Mesendoderm (in vitro differentiated cells): ENCODE measurements around the gene IBTK.
"Not testable (repeated sequence)": the region's sequence is repeated elsewhere in the genome, so short reads cannot be mapped to it uniquely, and the experiment has no call there.

Experiments used
- DNase-seq: peaks from one replicate; pipeline ENCODE4 v3.0.0; 2013
- H2AK5ac ChIP-seq: 2 replicates; pipeline ENCODE4 v1.6.1; 2013; ENCODE audit warnings: low read length, inconsistent platforms
- H2BK120ac ChIP-seq: 2 replicates; pipeline ENCODE4 v1.6.1; 2013; ENCODE audit warnings: low read depth, mild to moderate bottlenecking, low read length, moderate library complexity, mixed read lengths
- H2BK15ac ChIP-seq: replicated peaks from 2 replicates; pipeline ENCODE4 v1.6.1; 2013; ENCODE audit warnings: low read depth, mild to moderate bottlenecking, moderate library complexity
- H2BK5ac ChIP-seq: 2 replicates; pipeline ENCODE4 v1.6.1; 2013; ENCODE audit warnings: low read length, inconsistent platforms
- H3K18ac ChIP-seq: 2 replicates; pipeline ENCODE4 v1.6.1; 2013; ENCODE audit warnings: mild to moderate bottlenecking, low read length, mixed read lengths
- H3K23ac ChIP-seq: one replicate; pipeline ENCODE4 v1.6.1; 2013; ENCODE audit warnings: low read length
- H3K27ac ChIP-seq: 2 replicates; pipeline ENCODE4 v1.5.1; 2013; ENCODE audit warnings: low read depth, mild to moderate bottlenecking, inconsistent platforms, low read length, moderate library complexity
- H3K27me3 ChIP-seq: 2 replicates; pipeline ENCODE4 v1.6.1; 2013; ENCODE audit warnings: low read length, control low read depth, mild to moderate bottlenecking, inconsistent platforms; ENCODE audit not compliant: insufficient read depth, poor library complexity
- H3K36me3 ChIP-seq: 2 replicates; pipeline ENCODE4 v1.6.1; 2013; ENCODE audit warnings: low read length, inconsistent platforms; ENCODE audit not compliant: control insufficient read depth, insufficient read depth
- H3K4ac ChIP-seq: one replicate; pipeline ENCODE4 v1.6.1; 2013; ENCODE audit warnings: low read depth, mild to moderate bottlenecking, low read length, moderate library complexity
- H3K4me1 ChIP-seq: 2 replicates; pipeline ENCODE4 v1.6.1; 2013; ENCODE audit warnings: low read depth, low read length, inconsistent platforms; ENCODE audit not compliant: control insufficient read depth
- H3K4me2 ChIP-seq: 2 replicates; pipeline ENCODE4 v1.6.1; 2013; ENCODE audit warnings: low read length
- H3K4me3 ChIP-seq: 2 replicates; pipeline ENCODE4 v1.5.1; 2013; ENCODE audit warnings: mild to moderate bottlenecking, low read length
- H3K56ac ChIP-seq: one replicate; pipeline ENCODE4 v1.6.1; 2013; ENCODE audit warnings: low read length
- H3K79me1 ChIP-seq: 2 replicates; pipeline ENCODE4 v1.6.1; 2013; ENCODE audit warnings: low read length, inconsistent platforms
- H3K79me2 ChIP-seq: 2 replicates; pipeline ENCODE4 v1.6.1; 2013; ENCODE audit warnings: mild to moderate bottlenecking, low read length; ENCODE audit not compliant: control insufficient read depth, insufficient read depth
- H3K9ac ChIP-seq: 2 replicates; pipeline ENCODE4 v1.6.1; 2013; ENCODE audit warnings: low read length, inconsistent platforms
- H4K5ac ChIP-seq: one replicate; pipeline ENCODE4 v1.6.1; 2013; ENCODE audit warnings: low read length
- H4K8ac ChIP-seq: one replicate; pipeline ENCODE4 v1.6.1; 2013; ENCODE audit warnings: low read depth, mild to moderate bottlenecking, control low read depth, low read length, moderate library complexity
- WGBS: extraction: QIAGEN DNeasy Blood & Tissue Kit; methylation state at CpG from one replicate; pipeline ENCODE4 v1.1.7; 2013; ENCODE audit warnings: low lambda C conversion rate, missing lambda C conversion rate; ENCODE audit not compliant: insufficient coverage; ENCODE audit errors: extremely low coverage; 5-methylcytosine and 5-hydroxymethylcytosine counted together

IBTK gene

DNA sequence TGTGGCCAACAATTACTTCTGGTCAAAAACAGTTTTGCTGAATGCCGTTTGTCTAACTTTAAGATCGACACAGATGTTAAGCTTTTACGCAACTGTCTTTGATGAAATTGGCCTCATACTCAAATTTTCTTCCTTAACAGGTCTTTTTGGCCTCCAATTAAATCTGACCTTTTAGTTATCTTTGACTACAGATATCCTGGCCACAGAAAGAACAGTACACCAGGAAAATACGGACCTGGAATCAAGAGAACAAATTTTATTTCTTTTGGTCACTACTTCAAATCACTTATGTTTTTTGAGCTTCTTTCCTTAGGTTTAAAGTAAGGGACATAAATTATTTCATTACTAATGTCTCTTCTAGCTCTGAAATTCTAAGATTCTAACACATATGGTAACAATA is 49.8 kb downstream of the IBTK start:
- Histone ChIP-seq H3K4ac (no peak overlapping the region), H3K4me3 (no peak overlapping the region), H3K4me2 (no peak overlapping the region), H3K4me1 (no peaks in the 10 kb centered on the region), H3K23ac (no peak overlapping the region), H2AK5ac (no peak overlapping the region), H4K8ac (no peak overlapping the region), H3K18ac (no peak overlapping the region), H3K56ac (no peak overlapping the region), H3K79me1 (no peaks in the 10 kb centered on the region), H2BK5ac (no peak overlapping the region), H3K79me2 (no peaks in the 10 kb centered on the region), H3K9ac (no peak overlapping the region), H3K27ac (no peak overlapping the region), H2BK120ac (no peak overlapping the region), H2BK15ac (no peak overlapping the region), H3K36me3 (peaks cover 4% of the 10 kb centered on the region), H4K5ac (no peak overlapping the region), H3K27me3 (no peaks in the 10 kb centered on the region)
- WGBS = no CpG with 5 or more reads among the region's 4 CpGs
- no peak for DNase-seq

DNA sequence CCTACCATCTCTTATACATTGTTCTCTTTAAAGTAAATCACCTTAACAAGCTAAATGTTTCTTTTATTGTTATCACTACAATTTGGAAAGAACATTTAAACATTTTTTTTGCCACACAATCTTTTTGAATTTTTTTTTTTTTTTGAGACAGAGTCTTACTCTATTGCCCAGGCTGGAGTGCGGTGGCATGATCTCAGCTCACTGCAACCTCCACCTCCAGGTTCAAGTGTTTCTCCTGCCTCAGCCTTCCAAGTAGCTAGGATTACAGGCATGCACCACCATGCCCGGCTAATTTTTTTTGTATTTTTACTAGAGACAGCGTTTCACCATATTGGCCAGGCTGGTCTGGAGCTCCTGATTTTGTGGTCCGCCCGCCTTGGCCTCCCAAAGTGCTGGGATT is 50.3 kb downstream of the IBTK start:
- H2BK120ac ChIP-seq, H3K56ac ChIP-seq, H2BK15ac ChIP-seq, H2AK5ac ChIP-seq, H4K5ac ChIP-seq, H3K79me2 ChIP-seq, H4K8ac ChIP-seq, H3K79me1 ChIP-seq, DNase-seq, H3K4me3 ChIP-seq, H3K9ac ChIP-seq, H2BK5ac ChIP-seq, H3K27ac ChIP-seq, H3K4ac ChIP-seq, H3K18ac ChIP-seq, H3K4me1 ChIP-seq, H3K23ac ChIP-seq, H3K4me2 ChIP-seq, H3K27me3 ChIP-seq, H3K36me3 ChIP-seq: not testable (repeated sequence)
- no CpG with 5 or more reads among the region's 5 CpGs for WGBS

DNA sequence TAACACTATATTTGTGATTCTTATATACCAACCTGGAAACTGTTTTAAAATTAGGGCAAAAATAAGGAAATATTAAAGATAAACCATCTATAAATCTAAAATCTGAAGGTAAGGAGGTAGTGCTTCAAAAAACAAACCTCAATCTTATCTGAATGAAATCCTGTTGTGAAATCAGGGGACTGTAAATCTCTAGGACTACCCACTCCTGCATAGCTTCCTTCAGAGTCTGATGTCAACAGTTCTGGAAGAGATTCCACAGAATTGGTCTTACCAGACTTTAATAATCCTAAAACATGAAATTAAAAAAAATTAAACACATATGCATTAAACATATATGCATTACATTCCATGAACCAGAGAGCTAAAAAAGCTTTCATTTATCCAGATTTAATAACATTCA is 51.4 kb downstream of the IBTK start:
- H3K4ac ChIP-seq = no peak overlapping the region
- DNase-seq = no peak
- H3K9ac ChIP-seq = no peak overlapping the region
- no peak overlapping the region for H4K5ac ChIP-seq
- H3K36me3 ChIP-seq = peaks cover 4% of the 10 kb centered on the region
- no peaks in the 10 kb centered on the region for H3K27me3 ChIP-seq
- H3K56ac ChIP-seq = no peak overlapping the region
- no peak overlapping the region for H3K4me3 ChIP-seq
- H3K27ac ChIP-seq = no peak overlapping the region
- no peak overlapping the region for H2BK15ac ChIP-seq
- H2BK5ac ChIP-seq = no peak overlapping the region
- H3K18ac ChIP-seq = no peak overlapping the region
- no peak overlapping the region for H3K4me2 ChIP-seq
- H2AK5ac ChIP-seq = no peak overlapping the region
- no peaks in the 10 kb centered on the region for H3K79me2 ChIP-seq
- no peaks in the 10 kb centered on the region for H3K79me1 ChIP-seq
- no peak overlapping the region for H3K23ac ChIP-seq
- no peak overlapping the region for H2BK120ac ChIP-seq
- H3K4me1 ChIP-seq = no peaks in the 10 kb centered on the region
- H4K8ac ChIP-seq = no peak overlapping the region

DNA sequence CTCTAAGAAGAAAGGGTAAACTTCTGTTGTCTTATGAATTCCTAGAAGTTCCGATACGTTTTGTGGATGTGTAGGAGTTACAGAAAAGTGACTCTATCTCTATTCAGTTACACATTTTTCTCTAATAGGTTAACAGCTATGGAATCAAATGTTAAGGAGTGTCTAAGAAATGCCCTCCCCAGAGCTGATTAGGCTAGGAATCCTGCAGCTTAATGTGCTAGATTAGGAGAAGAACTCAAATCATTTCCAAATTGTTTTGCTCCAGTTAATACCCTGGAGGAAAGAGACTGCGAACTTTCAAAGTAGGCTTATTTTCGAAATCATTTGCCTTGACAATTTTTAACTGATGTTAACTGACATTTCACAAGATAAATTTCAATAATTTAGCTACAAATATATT is 51.9 kb downstream of the IBTK start:
- Histone ChIP-seq H3K79me1 (no peaks in the 10 kb centered on the region), H3K4me3 (no peak overlapping the region), H3K56ac (no peak overlapping the region), H3K23ac (no peak overlapping the region), H3K79me2 (no peaks in the 10 kb centered on the region), H4K5ac (no peak overlapping the region), H2AK5ac (no peak overlapping the region), H3K36me3 (peaks cover 4% of the 10 kb centered on the region), H3K4me1 (no peaks in the 10 kb centered on the region), H4K8ac (no peak overlapping the region), H2BK15ac (no peak overlapping the region), H3K4me2 (no peak overlapping the region), H3K4ac (no peak overlapping the region), H3K27me3 (no peaks in the 10 kb centered on the region), H3K27ac (no peak overlapping the region), H2BK5ac (no peak overlapping the region), H3K9ac (no peak overlapping the region), H2BK120ac (no peak overlapping the region), H3K18ac (no peak overlapping the region)
- DNase-seq = no peak
- no CpG with 5 or more reads among the region's 4 CpGs for WGBS

DNA sequence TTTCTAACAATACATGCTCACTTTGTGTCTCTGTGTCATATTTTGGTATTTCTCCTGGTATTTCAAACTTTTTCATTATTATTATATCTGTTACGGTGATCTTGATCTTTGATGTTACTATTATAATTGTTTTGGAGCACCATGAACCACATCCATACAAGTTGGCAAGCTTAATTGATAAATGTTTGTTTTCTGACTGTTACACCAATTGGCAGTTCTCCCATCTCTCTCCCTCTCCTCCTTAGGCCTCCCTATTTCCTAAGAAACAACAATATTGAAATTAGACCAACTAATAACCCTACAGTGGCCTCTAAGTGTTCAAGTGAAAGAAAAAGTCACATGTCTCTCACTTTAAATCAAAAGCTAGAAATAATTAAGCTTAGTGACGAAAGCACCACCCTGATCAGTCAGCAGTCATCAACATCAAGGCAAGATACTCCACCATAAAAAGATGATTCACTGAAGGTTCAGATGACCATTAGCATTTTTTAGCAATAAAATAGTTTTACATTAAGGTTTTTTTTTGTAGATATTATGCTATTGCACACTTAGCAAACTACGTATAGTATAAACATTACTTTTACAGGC is 61.5 kb downstream of the IBTK start:
- Histone ChIP-seq H3K27me3 (no peaks in the 10 kb centered on the region), H3K9ac (no peak overlapping the region), H4K8ac (no peak overlapping the region), H3K4me3 (no peak overlapping the region), H3K27ac (no peak overlapping the region), H2BK15ac (no peak overlapping the region), H3K56ac (no peak overlapping the region), H3K18ac (no peak overlapping the region), H3K23ac (no peak overlapping the region), H3K4me1 (no peaks in the 10 kb centered on the region), H3K79me1 (no peaks in the 10 kb centered on the region), H3K79me2 (no peaks in the 10 kb centered on the region), H4K5ac (no peak overlapping the region), H2AK5ac (no peak overlapping the region), H2BK120ac (no peak overlapping the region), H3K36me3 (peaks cover 2% of the 10 kb centered on the region), H3K4ac (no peak overlapping the region), H2BK5ac (no peak overlapping the region), H3K4me2 (no peak overlapping the region)
- WGBS = no CpG with 5 or more reads among the region's 3 CpGs
- no peak for DNase-seq

DNA sequence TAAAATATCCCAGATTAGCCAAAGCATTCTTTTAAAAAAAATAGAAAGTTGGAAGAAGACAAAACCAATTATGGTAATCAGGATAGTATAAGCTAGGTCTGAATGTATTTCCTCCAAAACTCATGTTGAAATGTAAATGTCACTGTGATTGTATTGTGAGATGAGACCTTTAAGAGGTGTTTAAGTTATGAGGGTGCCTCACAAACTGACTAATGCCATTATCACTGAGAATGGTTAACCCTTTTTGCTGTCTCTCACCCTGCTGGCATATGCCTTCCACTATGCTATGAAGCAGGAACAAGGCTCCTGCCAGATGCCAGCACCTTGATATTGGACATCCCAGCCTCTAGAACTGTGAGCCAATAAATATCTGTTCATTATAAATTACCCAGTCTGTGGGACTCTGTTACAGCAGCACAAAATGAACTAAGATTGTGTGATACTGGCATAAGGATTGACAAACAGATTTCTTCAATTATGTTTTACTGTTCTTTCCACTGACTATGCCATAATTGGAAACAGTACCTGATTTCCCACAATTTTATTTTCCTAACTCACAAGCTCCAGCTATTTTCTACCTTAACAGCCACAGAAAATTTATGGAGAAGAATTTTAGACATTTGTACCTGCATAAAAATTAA is 63.8 kb downstream of the IBTK start:
- Histone ChIP-seq H4K8ac (no peak overlapping the region), H3K27me3 (no peaks in the 10 kb centered on the region), H3K9ac (no peak overlapping the region), H3K18ac (no peak overlapping the region), H3K27ac (no peak overlapping the region), H3K79me1 (no peaks in the 10 kb centered on the region), H3K4me3 (no peak overlapping the region), H3K4me2 (no peak overlapping the region), H3K4me1 (no peaks in the 10 kb centered on the region), H3K4ac (no peak overlapping the region), H2BK15ac (no peak overlapping the region), H3K56ac (no peak overlapping the region), H2AK5ac (no peak overlapping the region), H3K23ac (no peak overlapping the region), H4K5ac (no peak overlapping the region), H3K36me3 (peaks cover 4% of the 10 kb centered on the region), H3K79me2 (no peaks in the 10 kb centered on the region), H2BK120ac (no peak overlapping the region), H2BK5ac (no peak overlapping the region)
- DNase-seq = no peak
